SK-N-SH treated with all-trans-retinoic acid at 6 μM for 48 hours (cell line): ENCODE data around the gene POU6F2.

Source experiments
- ATAC-seq: fragments of 200-7000 bp; cut with Tn5 transposase; 3 replicates; pipeline ENCODE4 v1.9.1; 2020; ENCODE audit warnings: mild to moderate bottlenecking, moderate library complexity
- ARNTL ChIP-seq: fragments of 450-650 bp; formaldehyde crosslinking; IDR thresholded peaks from 2 replicates; pipeline ENCODE4 v1.5.0; 2020; ENCODE audit warnings: low read depth, mild to moderate bottlenecking, moderate library complexity, borderline replicate concordance
- BACH2 ChIP-seq: fragments of 250-450 bp; sonication (Bioruptor Pico); IDR thresholded peaks from 2 replicates; pipeline ENCODE4 v1.9.0; 2021; ENCODE audit warnings: mild to moderate bottlenecking, borderline replicate concordance
- CSDC2 ChIP-seq: fragments of 250-450 bp; sonication (Bioruptor Pico); IDR thresholded peaks from 2 replicates; pipeline ENCODE4 v1.5.0; 2020; ENCODE audit warnings: mild to moderate bottlenecking, moderate library complexity
- ESRRG ChIP-seq: fragments of 250-450 bp; sonication (Bioruptor Pico); IDR thresholded peaks from 2 replicates; pipeline ENCODE4 v1.6.1; 2021; ENCODE audit warnings: mild to moderate bottlenecking
- GLIS3 ChIP-seq: fragments of 250-450 bp; sonication (Bioruptor Pico); IDR thresholded peaks from 2 replicates; pipeline ENCODE4 v1.5.0; 2020; ENCODE audit warnings: mild to moderate bottlenecking, moderate library complexity
- ISL1 ChIP-seq: fragments of 250-450 bp; sonication (Bioruptor Pico); IDR thresholded peaks from 2 replicates; pipeline ENCODE4 v2.1.2; 2022; ENCODE audit warnings: mild to moderate bottlenecking, moderate library complexity
- OSR1 ChIP-seq: fragments of 250-450 bp; sonication (Bioruptor Pico); IDR thresholded peaks from 2 replicates; pipeline ENCODE4 v1.8.0; 2022; ENCODE audit warnings: moderate library complexity, mild to moderate bottlenecking, inconsistent platforms
- POU6F1 ChIP-seq: fragments of 250-450 bp; sonication (Bioruptor Pico); IDR thresholded peaks from 2 replicates; pipeline ENCODE4 v1.8.0; 2021; ENCODE audit warnings: low read depth, mild to moderate bottlenecking, moderate library complexity, borderline replicate concordance
- PPARA ChIP-seq: fragments of 250-450 bp; sonication (Bioruptor Pico); IDR thresholded peaks from 2 replicates; pipeline ENCODE4 v1.5.0; 2020; ENCODE audit warnings: mild to moderate bottlenecking, borderline replicate concordance
- RARB ChIP-seq: fragments of 250-450 bp; sonication (Bioruptor Pico); IDR thresholded peaks from 2 replicates; pipeline ENCODE4 v1.8.0; 2021; ENCODE audit warnings: mild to moderate bottlenecking, moderate library complexity
- TCF4 ChIP-seq: fragments of 250-450 bp; sonication (Bioruptor Pico); IDR thresholded peaks from 2 replicates; pipeline ENCODE4 v1.8.0; 2021; ENCODE audit warnings: mild to moderate bottlenecking, moderate library complexity, borderline replicate concordance
- TOX ChIP-seq: fragments of 250-450 bp; sonication (Bioruptor Pico); IDR thresholded peaks from 2 replicates; pipeline ENCODE4 v1.8.0; 2021; ENCODE audit warnings: mild to moderate bottlenecking, moderate library complexity, borderline replicate concordance
- TSHZ2 ChIP-seq: fragments of 250-450 bp; sonication (Bioruptor Pico); IDR thresholded peaks from 2 replicates; pipeline ENCODE4 v1.5.0; 2020; ENCODE audit warnings: mild to moderate bottlenecking, moderate library complexity
- ZC3H10 ChIP-seq: fragments of 250-450 bp; sonication (Bioruptor Pico); IDR thresholded peaks from 2 replicates; pipeline ENCODE4 v1.5.1; 2021; ENCODE audit warnings: mild to moderate bottlenecking, moderate library complexity
- ZFP3 ChIP-seq: fragments of 250-450 bp; sonication (Bioruptor Pico); IDR thresholded peaks from 2 replicates; pipeline ENCODE4 v1.5.0; 2020; ENCODE audit warnings: mild to moderate bottlenecking, moderate library complexity
- ZFP30 ChIP-seq: fragments of 450-650 bp; formaldehyde crosslinking; IDR thresholded peaks from 2 replicates; pipeline ENCODE4 v1.5.0; 2022; ENCODE audit warnings: mild to moderate bottlenecking, moderate library complexity
- ZNF565 ChIP-seq: fragments of 450-650 bp; formaldehyde crosslinking; conservative IDR thresholded peaks from 2 replicates; pipeline ENCODE4 v1.5.0; 2020; ENCODE audit warnings: low read depth, mild to moderate bottlenecking, moderate library complexity
- ZNF70 ChIP-seq: fragments of 450-650 bp; formaldehyde crosslinking; IDR thresholded peaks from 2 replicates; pipeline ENCODE4 v1.5.0; 2020; ENCODE audit warnings: mild to moderate bottlenecking, moderate library complexity
- ZNF8 ChIP-seq: fragments of 450-650 bp; formaldehyde crosslinking; IDR thresholded peaks from 2 replicates; pipeline ENCODE4 v1.5.0; 2020; ENCODE audit warnings: mild to moderate bottlenecking, moderate library complexity
- TF ChIP-seq, protein P1 (sequence below): fragments of 250-450 bp; sonication (Bioruptor Pico); IDR thresholded peaks from 2 replicates; pipeline ENCODE4 v1.5.1; 2021; ENCODE audit warnings: mild to moderate bottlenecking, moderate library complexity
- TF ChIP-seq, protein P2 (sequence below): fragments of 250-450 bp; sonication (Bioruptor Pico); IDR thresholded peaks from 2 replicates; pipeline ENCODE4 v1.5.1; 2020; ENCODE audit warnings: low read depth, mild to moderate bottlenecking, moderate library complexity

The POU6F2 gene

DNA sequence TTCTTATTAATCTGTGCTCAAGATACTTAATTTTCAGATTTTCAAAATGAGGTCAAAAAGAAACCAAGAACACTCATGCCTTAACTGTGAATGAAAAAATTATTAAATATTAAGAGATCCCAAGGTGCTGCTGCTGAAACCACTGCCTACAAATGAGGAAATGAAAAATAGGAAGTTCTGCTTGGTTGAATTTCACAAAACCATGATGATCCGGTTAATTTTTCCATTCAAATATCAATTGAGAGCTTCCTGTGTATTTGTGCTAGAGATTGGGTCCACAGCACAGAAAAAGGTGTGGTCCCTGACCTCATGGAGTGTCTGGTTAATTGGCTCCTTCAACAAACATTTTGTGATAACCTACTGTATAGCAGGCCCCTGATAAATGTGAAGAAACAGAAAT, 455.8 kb downstream of the POU6F2 start:
- TF ChIP-seq PPARA (CRISPR knock-in tag) (no peak), TSHZ2 (CRISPR knock-in tag) (no peak), TOX (CRISPR knock-in tag) (no peak), GLIS3 (CRISPR knock-in tag) (no peak), ARNTL (no peak), ZNF70 (no peak), ISL1 (CRISPR knock-in tag) (no peak), RARB (no peak), ESRRG (CRISPR knock-in tag) (no peak), BACH2 (CRISPR knock-in tag) (no peak)
- TF ChIP-seq, protein P1, sequence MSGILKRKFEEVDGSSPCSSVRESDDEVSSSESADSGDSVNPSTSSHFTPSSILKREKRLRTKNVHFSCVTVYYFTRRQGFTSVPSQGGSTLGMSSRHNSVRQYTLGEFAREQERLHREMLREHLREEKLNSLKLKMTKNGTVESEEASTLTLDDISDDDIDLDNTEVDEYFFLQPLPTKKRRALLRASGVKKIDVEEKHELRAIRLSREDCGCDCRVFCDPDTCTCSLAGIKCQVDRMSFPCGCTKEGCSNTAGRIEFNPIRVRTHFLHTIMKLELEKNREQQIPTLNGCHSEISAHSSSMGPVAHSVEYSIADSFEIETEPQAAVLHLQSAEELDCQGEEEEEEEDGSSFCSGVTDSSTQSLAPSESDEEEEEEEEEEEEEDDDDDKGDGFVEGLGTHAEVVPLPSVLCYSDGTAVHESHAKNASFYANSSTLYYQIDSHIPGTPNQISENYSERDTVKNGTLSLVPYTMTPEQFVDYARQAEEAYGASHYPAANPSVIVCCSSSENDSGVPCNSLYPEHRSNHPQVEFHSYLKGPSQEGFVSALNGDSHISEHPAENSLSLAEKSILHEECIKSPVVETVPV: no peak
- TF ChIP-seq, protein P2, sequence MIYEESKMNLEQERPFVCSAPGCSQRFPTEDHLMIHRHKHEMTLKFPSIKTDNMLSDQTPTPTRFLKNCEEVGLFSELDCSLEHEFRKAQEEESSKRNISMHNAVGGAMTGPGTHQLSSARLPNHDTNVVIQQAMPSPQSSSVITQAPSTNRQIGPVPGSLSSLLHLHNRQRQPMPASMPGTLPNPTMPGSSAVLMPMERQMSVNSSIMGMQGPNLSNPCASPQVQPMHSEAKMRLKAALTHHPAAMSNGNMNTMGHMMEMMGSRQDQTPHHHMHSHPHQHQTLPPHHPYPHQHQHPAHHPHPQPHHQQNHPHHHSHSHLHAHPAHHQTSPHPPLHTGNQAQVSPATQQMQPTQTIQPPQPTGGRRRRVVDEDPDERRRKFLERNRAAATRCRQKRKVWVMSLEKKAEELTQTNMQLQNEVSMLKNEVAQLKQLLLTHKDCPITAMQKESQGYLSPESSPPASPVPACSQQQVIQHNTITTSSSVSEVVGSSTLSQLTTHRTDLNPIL (CRISPR knock-in tag): no peak
- no peak for ATAC-seq

- TF ChIP-seq BACH2 (CRISPR knock-in tag) (no peak), ZNF565 (CRISPR knock-in tag) (no peak), OSR1 (CRISPR knock-in tag) (no peak), ZFP30 (CRISPR knock-in tag) (no peak), TSHZ2 (CRISPR knock-in tag) (no peak), GLIS3 (CRISPR knock-in tag) (no peak), ZNF8 (no peak), ZFP3 (CRISPR knock-in tag) (no peak), ESRRG (CRISPR knock-in tag) (no peak), PPARA (CRISPR knock-in tag) (no peak), CSDC2 (CRISPR knock-in tag) (no peak)
- TF ChIP-seq, protein P1: no peak
- no peak for ATAC-seq
Measured at GRCh38 chr7:39434012-39434411, 456.3 kb downstream of the POU6F2 start.

DNA sequence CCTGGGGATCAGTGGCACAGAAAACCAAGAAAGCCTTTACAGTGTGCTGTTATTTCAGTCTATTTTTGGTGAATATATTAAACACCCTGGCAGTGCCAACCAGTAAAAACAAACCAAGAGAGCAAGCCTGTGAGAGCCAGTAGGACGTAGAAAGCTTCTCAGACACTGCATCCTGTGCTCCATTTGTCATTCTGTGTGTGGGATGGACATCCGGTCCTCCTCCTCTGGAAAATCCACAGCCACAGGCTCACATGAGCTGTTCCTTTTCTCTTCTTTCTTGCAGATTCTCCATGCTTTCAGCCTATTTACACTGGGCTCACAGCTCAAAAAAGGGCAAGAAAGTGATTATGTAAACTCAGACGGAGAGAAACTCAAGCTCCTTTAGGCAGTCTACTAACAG, 468.8 kb downstream of the POU6F2 start:
- peak; percentile 80 for ATAC-seq
- TF ChIP-seq TCF4 (CRISPR knock-in tag) (no peak), ARNTL (no peak), ZNF565 (CRISPR knock-in tag) (no peak), TOX (CRISPR knock-in tag) (no peak), ZC3H10 (no peak), POU6F1 (CRISPR knock-in tag) (no peak), CSDC2 (CRISPR knock-in tag) (no peak), BACH2 (CRISPR knock-in tag) (no peak), PPARA (CRISPR knock-in tag) (no peak), ZFP30 (CRISPR knock-in tag) (no peak), TSHZ2 (CRISPR knock-in tag) (no peak)
- TF ChIP-seq, protein P1: no peak
